Subcutaneous abdominal adipose tissue (tissue), 5 donors: ENCODE results near the gene TPK1.

Experiments
- H3K27ac ChIP-seq: one replicate; pipeline ENCODE4 v1.7.0; 2013; ENCODE audit warnings: low read depth, mild to moderate bottlenecking, inconsistent platforms, low read length, moderate library complexity
- H3K27me3 ChIP-seq, 5 donors: one replicate each; pipeline ENCODE4 v1.7.0; 2013; ENCODE audit warnings: low read length in 5 of 5, inconsistent platforms in 1 of 5; ENCODE audit not compliant: control insufficient read depth in 5 of 5, insufficient read depth in 4 of 5
- H3K36me3 ChIP-seq, 5 donors: one replicate each; pipeline ENCODE4 v1.7.0; 2013; ENCODE audit warnings: low read length in 5 of 5; ENCODE audit not compliant: control insufficient read depth in 5 of 5, insufficient read depth in 5 of 5
- H3K4me1 ChIP-seq, 5 donors: one replicate each; pipeline ENCODE4 v1.7.0; 2013; ENCODE audit warnings: low read length in 5 of 5, mild to moderate bottlenecking in 3 of 5, moderate library complexity in 1 of 5; ENCODE audit not compliant: control insufficient read depth in 5 of 5, insufficient read depth in 5 of 5
- H3K4me3 ChIP-seq, 5 donors: one replicate each; pipeline ENCODE4 v1.7.0; 2013; ENCODE audit warnings: low read length in 5 of 5, low read depth in 1 of 5
- H3K9ac ChIP-seq, 5 donors: one replicate each; pipeline ENCODE4 v1.7.0; 2013; ENCODE audit warnings: low read length in 5 of 5, mild to moderate bottlenecking in 4 of 5, moderate library complexity in 3 of 5
- H3K9me3 ChIP-seq, 5 donors: one replicate each; pipeline ENCODE4 v1.7.0; 2013; ENCODE audit warnings: low read length in 5 of 5; ENCODE audit not compliant: control insufficient read depth in 5 of 5
- donor health status: healthy.
- donor health status: healthy.
- donor health status: healthy.
- donor health status: healthy.
- donor health status: healthy.

TPK1 gene

GRCh38 chr7:144568233-144568632 is 267.6 kb downstream of the TPK1 start:
- peaks cover 0 to 2% (median 0%) of the 10 kb centered on the region in 5 donors for H3K4me1 ChIP-seq
- H3K9me3 ChIP-seq = peaks cover 0 to under 1% (median 0%) of the 10 kb centered on the region in 5 donors
- H3K4me3 ChIP-seq = no peak overlapping the region
- no peaks in the 10 kb centered on the region for H3K36me3 ChIP-seq
- no peaks in the 10 kb centered on the region for H3K27me3 ChIP-seq
- no peak overlapping the region for H3K9ac ChIP-seq
- H3K27ac ChIP-seq = no peak overlapping the region

DNA sequence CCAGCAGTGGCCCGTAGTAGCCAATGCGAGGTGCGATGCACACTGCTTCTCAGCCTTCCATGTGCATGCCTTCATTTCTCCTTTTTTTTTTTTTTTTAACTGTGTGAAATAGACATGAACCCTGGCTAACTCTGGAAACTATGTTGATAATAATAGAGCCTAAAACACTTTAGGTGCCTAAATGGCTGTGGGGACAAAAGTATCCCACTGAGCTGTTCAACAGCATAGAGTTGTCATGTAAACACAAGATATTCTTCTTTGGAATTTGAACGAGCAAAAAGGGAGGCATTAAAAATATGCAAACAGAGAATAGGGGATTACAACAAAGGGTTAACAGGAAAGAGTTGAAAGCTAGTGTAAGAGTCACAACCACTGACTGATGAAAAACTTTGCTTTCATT is 270.3 kb downstream of the TPK1 start:
- Histone ChIP-seq H3K27ac (no peak overlapping the region), H3K27me3 (no peaks in the 10 kb centered on the region), H3K4me3 (no peak overlapping the region), H3K36me3 (no peaks in the 10 kb centered on the region), H3K9me3 (peaks cover 0 to 4% (median 0%) of the 10 kb centered on the region in 5 donors), H3K4me1 (peaks cover 0 to 2% (median 0%) of the 10 kb centered on the region in 5 donors), H3K9ac (no peak overlapping the region)

GRCh38 chr7:144549861-144550260 is 286.0 kb downstream of the TPK1 start:
- peaks cover 0 to 9% (median 0%) of the 10 kb centered on the region in 5 donors for H3K36me3 ChIP-seq
- no peaks in the 10 kb centered on the region for H3K9me3 ChIP-seq
- H3K4me1 ChIP-seq = no peaks in the 10 kb centered on the region
- H3K27me3 ChIP-seq = no peaks in the 10 kb centered on the region
- H3K4me3 ChIP-seq = no peak overlapping the region
- H3K9ac ChIP-seq = no peak overlapping the region
- no peak overlapping the region for H3K27ac ChIP-seq

GRCh38 chr7:144548556-144548955 is 287.3 kb downstream of the TPK1 start:
- Histone ChIP-seq H3K36me3 (peaks cover 0 to 9% (median 0%) of the 10 kb centered on the region in 5 donors), H3K9me3 (no peaks in the 10 kb centered on the region), H3K4me3 (no peak overlapping the region), H3K4me1 (no peaks in the 10 kb centered on the region), H3K27me3 (no peaks in the 10 kb centered on the region), H3K9ac (no peak overlapping the region), H3K27ac (no peak overlapping the region)

GRCh38 chr7:144547888-144548287 is 288.0 kb downstream of the TPK1 start:
- Histone ChIP-seq H3K27ac (no peak overlapping the region), H3K27me3 (no peaks in the 10 kb centered on the region), H3K9ac (no peak overlapping the region), H3K4me1 (no peaks in the 10 kb centered on the region), H3K36me3 (peaks cover 0 to 9% (median 0%) of the 10 kb centered on the region in 5 donors), H3K4me3 (no peak overlapping the region), H3K9me3 (no peaks in the 10 kb centered on the region)

DNA sequence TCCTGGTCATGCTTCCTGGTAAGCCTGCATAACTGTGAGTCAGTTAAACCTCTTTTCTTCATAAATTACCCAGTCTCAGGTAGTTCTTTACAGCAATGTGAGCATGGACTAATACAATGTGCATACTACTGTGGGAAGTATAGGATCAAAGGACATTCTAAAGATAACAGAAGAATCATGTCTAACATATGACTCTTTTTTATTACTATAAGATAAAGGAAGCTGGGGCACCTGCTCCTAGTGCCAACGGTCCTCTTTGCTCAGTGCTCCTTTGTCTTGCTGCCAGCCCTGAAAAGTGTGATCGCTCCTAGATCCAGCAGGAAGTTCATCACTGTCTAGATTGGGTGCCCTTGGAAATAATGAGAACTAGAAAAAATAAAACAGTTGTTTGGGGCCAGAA is 289.1 kb downstream of the TPK1 start:
- no peak overlapping the region for H3K9ac ChIP-seq
- H3K4me1 ChIP-seq = no peaks in the 10 kb centered on the region
- no peaks in the 10 kb centered on the region for H3K27me3 ChIP-seq
- H3K4me3 ChIP-seq = no peak overlapping the region
- H3K36me3 ChIP-seq = peaks cover 0 to 9% (median 0%) of the 10 kb centered on the region in 5 donors
- no peaks in the 10 kb centered on the region for H3K9me3 ChIP-seq
- H3K27ac ChIP-seq = no peak overlapping the region

- Histone ChIP-seq H3K4me3 (no peak overlapping the region), H3K27me3 (no peaks in the 10 kb centered on the region), H3K9ac (no peak overlapping the region), H3K4me1 (no peaks in the 10 kb centered on the region), H3K27ac (no peak overlapping the region), H3K9me3 (no peaks in the 10 kb centered on the region), H3K36me3 (peaks cover 0 to 9% (median 0%) of the 10 kb centered on the region in 5 donors)
These were observed 290.5 kb downstream of the TPK1 start for GRCh38 chr7:144545330-144545729.

DNA sequence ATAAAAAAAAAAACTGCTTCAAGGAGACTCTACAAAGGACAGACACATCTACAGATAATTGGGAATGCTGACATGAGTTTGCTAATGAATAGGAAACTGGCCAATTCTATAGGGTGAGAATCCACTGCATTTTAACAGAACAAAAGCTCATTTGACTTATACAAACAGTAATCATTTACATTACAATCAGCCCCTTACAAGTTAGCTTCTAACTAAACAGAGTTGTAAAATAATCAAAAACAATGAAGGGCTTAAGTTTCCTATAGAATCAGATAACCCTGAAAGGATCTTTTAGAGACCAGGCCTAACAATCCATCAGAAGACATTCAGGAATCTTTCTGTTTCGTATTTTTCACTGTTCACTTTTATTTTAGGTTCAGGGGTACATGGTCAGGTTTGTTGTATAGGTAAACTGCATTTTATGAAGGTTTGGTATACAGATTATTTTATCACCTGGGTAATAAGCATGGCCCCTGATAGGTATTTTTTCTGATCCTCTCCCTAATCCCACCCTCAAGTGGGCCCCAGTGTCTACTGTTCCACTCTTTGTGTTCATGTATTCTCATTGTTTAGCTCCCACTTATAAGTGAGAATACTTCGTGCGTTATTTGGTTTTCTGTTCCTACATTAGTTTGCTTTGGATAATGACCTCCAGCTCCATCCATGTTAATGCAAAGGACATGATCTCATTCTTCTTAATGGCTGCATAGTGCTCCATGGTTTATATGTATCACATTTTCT is 301.0 kb downstream of the TPK1 start:
- Histone ChIP-seq H3K4me1 (no peaks in the 10 kb centered on the region), H3K27me3 (no peaks in the 10 kb centered on the region), H3K9ac (no peak overlapping the region), H3K36me3 (no peaks in the 10 kb centered on the region), H3K9me3 (peaks cover 0 to 2% (median 0%) of the 10 kb centered on the region in 5 donors), H3K27ac (no peak overlapping the region), H3K4me3 (no peak overlapping the region)

DNA sequence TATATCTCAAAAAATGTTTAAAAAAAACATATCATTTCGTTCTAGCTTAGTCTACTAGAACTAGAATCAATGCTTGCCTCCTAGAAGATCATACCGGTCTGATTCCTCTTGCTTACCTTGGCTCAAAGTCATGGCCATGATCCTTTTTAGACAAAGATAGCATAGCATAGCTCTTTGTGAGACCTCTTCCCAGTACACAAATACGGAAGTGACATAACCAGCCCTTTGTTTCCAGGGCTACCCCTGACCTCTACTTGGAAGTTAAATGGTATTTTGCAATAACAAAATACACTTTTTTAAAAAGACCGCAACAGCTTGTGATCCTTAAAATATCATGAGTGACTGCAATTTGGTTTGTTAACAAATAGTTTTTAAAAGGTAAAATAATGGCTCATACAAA is 301.7 kb downstream of the TPK1 start:
- Histone ChIP-seq H3K27me3 (no peaks in the 10 kb centered on the region), H3K36me3 (no peaks in the 10 kb centered on the region), H3K4me3 (no peak overlapping the region), H3K27ac (no peak overlapping the region), H3K4me1 (no peaks in the 10 kb centered on the region), H3K9me3 (peaks cover 0 to 2% (median 0%) of the 10 kb centered on the region in 5 donors), H3K9ac (no peak overlapping the region)

- H3K4me1 ChIP-seq = no peaks in the 10 kb centered on the region
- H3K9ac ChIP-seq = no peak overlapping the region
- H3K27ac ChIP-seq = no peak overlapping the region
- H3K9me3 ChIP-seq = peaks cover 0 to 2% (median 0%) of the 10 kb centered on the region in 5 donors
- H3K4me3 ChIP-seq = no peak overlapping the region
- H3K36me3 ChIP-seq = no peaks in the 10 kb centered on the region
- no peaks in the 10 kb centered on the region for H3K27me3 ChIP-seq
These were observed 304.7 kb downstream of the TPK1 start for GRCh38 chr7:144531181-144531580.
